Measurements from ENCODE around the gene CLCN5. TPM values are rescaled to one million over a fixed set of nuclear protein-coding genes. Genes with fewer than 3 reads are reported as not detected.

CLCN5 gene
- total RNA-seq, 6 experiments from 2014 or later: 1.7 to 4.0 (median 2.4) TPM

DNA sequence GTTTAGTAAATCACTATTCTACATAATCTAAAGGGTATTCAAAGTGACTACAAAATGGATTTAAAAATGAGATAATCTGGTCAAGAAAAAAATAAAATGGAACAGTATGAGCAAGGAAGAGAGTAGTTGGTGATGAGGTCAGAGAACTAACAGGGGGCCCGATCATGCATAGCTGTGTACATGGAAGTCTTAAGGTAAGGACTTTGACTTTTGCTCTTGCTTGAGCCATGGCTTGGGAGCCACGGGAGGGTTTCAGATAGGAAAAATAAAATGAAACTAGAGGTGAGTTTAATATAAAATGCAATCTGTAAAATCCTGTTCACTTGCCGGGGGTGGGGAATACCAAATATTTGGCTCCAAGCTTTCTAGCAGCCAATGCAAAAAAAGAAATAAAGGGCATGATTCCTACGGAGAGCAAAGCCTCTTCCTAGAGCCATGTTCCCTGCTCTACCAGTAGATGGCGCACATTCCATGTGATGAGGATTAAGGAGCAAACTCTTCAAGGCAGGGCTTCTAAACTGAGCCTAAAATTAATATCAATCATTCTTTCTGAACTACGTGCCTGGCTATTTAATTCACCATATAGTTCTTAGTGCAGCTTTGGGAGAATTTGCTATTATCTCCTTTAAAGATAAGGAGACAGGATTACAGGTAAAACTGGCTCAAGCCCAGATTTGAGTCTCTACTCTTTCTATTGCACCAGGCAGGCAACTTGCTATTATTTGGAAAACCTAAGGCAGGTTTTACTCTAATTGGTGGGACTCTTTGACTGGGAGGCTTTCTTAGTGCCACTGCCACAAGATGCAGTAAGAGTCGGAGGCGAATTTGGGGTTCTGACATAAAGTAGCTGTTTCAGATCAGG, 6.8 kb upstream of the CLCN5 start:
- DNase-seq: peak; percentile 36
- H3K9me3 Mint-ChIP-seq: no peaks in the 10 kb centered on the region
- TF ChIP-seq, protein P1, sequence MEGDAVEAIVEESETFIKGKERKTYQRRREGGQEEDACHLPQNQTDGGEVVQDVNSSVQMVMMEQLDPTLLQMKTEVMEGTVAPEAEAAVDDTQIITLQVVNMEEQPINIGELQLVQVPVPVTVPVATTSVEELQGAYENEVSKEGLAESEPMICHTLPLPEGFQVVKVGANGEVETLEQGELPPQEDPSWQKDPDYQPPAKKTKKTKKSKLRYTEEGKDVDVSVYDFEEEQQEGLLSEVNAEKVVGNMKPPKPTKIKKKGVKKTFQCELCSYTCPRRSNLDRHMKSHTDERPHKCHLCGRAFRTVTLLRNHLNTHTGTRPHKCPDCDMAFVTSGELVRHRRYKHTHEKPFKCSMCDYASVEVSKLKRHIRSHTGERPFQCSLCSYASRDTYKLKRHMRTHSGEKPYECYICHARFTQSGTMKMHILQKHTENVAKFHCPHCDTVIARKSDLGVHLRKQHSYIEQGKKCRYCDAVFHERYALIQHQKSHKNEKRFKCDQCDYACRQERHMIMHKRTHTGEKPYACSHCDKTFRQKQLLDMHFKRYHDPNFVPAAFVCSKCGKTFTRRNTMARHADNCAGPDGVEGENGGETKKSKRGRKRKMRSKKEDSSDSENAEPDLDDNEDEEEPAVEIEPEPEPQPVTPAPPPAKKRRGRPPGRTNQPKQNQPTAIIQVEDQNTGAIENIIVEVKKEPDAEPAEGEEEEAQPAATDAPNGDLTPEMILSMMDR (IDR thresholded peaks at IDR 0.05): peak; percentile 86

DNA sequence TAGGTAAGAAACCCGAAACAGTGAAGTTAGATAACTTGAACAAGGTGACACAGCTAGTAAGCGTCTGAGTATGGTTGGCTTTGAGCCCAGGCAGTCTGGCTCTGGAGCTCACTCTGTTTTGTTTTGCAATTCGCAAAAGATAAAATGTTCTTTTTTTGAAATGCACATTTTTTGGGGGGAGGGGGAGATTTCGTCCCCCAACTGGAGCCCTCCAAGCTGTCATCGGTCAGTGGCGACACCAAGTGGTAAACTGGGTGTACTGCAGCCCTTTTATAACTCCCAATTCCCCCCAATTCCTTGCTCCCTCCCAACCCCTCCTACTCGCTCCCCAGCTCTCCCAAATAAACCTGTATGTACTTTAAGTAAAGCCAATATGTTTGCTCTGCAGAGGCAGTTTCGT, 2.8 kb upstream of the CLCN5 start:
- Mint-ChIP-seq H3K4me3 (no peak overlapping the region), H3K27me3 (ENCODE audit: insufficient read depth) (no peaks in the 10 kb centered on the region; the same call in 1 of the 2 replicates), H3K27ac (no peak overlapping the region), H3K4me1 (ENCODE audit: low read depth) (peaks cover 6% of the 10 kb centered on the region), H3K9me3 (no peaks in the 10 kb centered on the region), H3K36me3 (ENCODE audit: low read depth) (no peaks in the 10 kb centered on the region)
- peak; percentile 16 for DNase-seq
- TF ChIP-seq, protein P1 (IDR thresholded peaks at IDR 0.05): peak; percentile 86

More for the DNA sequence above, 6.8 kb upstream of the CLCN5 start:
- no peaks in the 10 kb centered on the region; the same call in 1 of the 2 replicates for H3K27me3 Mint-ChIP-seq (ENCODE audit: insufficient read depth)
- no peak overlapping the region for H3K27ac Mint-ChIP-seq
- H3K4me3 Mint-ChIP-seq: no peak overlapping the region
- no peaks in the 10 kb centered on the region for H3K4me1 Mint-ChIP-seq (ENCODE audit: low read depth)
- H3K36me3 Mint-ChIP-seq (ENCODE audit: low read depth): no peaks in the 10 kb centered on the region

DNA sequence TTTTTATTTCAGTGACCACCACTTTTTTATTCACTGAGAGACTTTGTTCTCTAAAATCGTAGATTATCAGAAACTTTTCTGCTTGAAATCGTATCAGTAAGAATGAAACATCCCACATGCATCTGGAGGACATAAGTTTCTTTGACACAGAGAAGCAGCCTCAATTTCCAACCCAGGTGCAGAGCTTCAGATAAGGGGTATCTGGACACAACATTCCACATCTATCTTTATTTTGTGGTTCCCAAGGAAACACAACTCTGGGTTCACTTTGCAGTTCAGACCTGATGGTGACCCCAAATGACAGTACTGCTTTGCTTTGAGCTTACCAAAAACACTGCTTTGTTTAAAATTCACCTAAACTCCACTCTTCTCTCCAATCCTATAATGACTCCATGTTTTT, 1.3 kb upstream of the CLCN5 start:
- Mint-ChIP-seq H3K27me3 (ENCODE audit: insufficient read depth) (no peaks in the 10 kb centered on the region; the same call in 1 of the 2 replicates), H3K4me3 (no peak overlapping the region), H3K4me1 (ENCODE audit: low read depth) (peaks cover 6% of the 10 kb centered on the region), H3K36me3 (ENCODE audit: low read depth) (no peaks in the 10 kb centered on the region), H3K9me3 (no peaks in the 10 kb centered on the region), H3K27ac (no peak overlapping the region)
- TF ChIP-seq, protein P1 (IDR thresholded peaks at IDR 0.05): no peak
- no peak for DNase-seq

DNA sequence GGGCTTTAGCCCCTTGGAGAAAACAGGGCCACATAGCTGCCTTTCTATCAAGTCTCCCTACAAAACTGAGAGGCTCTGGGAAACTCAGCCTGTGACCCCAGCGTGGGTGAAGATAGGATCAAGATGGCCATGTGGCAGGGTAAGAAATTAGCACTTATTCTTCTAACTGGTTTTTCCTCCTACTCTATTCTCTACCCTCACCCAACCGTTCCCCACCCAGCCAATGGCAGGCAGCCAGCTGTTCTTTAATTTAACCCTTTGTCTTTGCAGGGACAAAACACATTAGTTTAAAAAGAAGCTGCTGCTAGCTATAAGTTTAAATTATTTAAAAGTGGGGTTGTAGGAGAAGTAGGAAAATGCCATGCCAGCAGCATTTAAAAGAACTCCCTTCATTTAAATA, 2.8 kb downstream of the CLCN5 start:
- H3K4me3 Mint-ChIP-seq: no peak overlapping the region
- H3K36me3 Mint-ChIP-seq (ENCODE audit: low read depth): no peaks in the 10 kb centered on the region
- H3K9me3 Mint-ChIP-seq: no peaks in the 10 kb centered on the region
- TF ChIP-seq, protein P1 (IDR thresholded peaks at IDR 0.05): no peak
- no peaks in the 10 kb centered on the region; the same call in 1 of the 2 replicates for H3K27me3 Mint-ChIP-seq (ENCODE audit: insufficient read depth)
- no peak for DNase-seq
- H3K27ac Mint-ChIP-seq: no peak overlapping the region
- peaks cover 6% of the 10 kb centered on the region for H3K4me1 Mint-ChIP-seq (ENCODE audit: low read depth)

DNA sequence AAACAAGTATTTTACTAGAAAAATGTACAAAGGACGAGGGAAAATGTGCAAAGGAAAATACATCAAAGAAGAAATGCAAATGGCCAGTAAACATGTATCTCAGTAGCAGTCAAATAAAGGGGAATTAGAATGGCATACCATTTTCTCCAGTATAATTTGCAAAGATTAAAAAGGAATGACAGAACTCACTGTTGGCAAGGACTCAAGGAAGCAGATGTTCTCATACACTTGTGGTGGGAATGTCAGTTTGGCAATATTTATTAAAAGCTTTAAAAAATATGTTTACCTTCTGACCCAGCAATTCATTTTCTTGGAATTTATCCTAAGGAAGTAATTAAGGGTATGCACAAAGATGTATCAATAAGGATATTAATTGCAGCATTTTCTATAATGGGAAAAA, 7.6 kb downstream of the CLCN5 start:
- Mint-ChIP-seq H3K27ac (no peak overlapping the region), H3K27me3 (ENCODE audit: insufficient read depth) (no peaks in the 10 kb centered on the region), H3K36me3 (ENCODE audit: low read depth) (no peaks in the 10 kb centered on the region), H3K4me1 (ENCODE audit: low read depth) (no peaks in the 10 kb centered on the region), H3K9me3 (no peaks in the 10 kb centered on the region), H3K4me3 (no peak overlapping the region)
- TF ChIP-seq, protein P1 (IDR thresholded peaks at IDR 0.05): no peak
- no peak for DNase-seq

Measured in HFFc6 (cell line).